ENCODE data around the gene RTL1. TPM values are rescaled to one million over a fixed set of nuclear protein-coding genes. Genes with fewer than 3 reads are reported as not detected.

Gene RTL1
- total RNA-seq, 1 donor from 2014 or later: 0.15 TPM

DNA sequence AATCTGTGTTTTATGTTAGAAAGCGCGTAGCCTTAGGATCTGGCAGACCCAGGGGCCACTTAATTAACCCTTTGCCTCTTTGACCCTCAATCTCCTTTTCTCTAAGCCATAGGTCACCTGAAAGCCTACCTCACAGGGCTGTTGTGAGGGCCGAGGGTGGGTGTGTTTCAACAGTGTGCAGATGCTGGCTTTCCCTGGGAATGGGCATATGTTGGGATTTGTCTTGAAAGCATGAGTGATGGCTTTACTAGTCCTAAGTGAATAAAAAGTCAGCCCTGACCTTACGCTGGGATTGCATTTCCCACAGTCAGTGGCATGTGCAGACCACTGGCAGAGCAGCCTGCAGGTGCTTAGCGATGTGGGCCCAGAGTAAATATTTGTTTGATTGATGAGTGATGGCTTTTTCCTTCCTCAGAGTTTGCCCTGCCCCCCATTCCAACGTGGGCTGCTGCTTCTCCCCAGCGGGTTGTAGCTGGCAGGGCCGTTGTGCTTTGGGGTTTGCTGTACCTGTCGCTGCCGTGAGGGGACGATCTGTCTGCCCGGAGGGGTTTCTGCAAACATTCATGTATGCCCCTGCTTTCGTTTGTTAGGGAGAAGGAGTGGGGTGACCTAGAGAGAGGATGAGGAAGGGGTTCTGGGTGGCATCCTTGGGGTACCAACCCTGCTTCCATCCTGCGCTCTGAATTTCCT, 46.1 kb downstream of the RTL1 start:
- no peak overlapping the region for H2AFZ ChIP-seq (replicated peaks)
- TF ChIP-seq EZH2 (IDR thresholded peaks at IDR 0.05) (no peak), EZH2phosphoT487 (IDR thresholded peaks at IDR 0.05) (no peak)
- TF ChIP-seq, protein P1, sequence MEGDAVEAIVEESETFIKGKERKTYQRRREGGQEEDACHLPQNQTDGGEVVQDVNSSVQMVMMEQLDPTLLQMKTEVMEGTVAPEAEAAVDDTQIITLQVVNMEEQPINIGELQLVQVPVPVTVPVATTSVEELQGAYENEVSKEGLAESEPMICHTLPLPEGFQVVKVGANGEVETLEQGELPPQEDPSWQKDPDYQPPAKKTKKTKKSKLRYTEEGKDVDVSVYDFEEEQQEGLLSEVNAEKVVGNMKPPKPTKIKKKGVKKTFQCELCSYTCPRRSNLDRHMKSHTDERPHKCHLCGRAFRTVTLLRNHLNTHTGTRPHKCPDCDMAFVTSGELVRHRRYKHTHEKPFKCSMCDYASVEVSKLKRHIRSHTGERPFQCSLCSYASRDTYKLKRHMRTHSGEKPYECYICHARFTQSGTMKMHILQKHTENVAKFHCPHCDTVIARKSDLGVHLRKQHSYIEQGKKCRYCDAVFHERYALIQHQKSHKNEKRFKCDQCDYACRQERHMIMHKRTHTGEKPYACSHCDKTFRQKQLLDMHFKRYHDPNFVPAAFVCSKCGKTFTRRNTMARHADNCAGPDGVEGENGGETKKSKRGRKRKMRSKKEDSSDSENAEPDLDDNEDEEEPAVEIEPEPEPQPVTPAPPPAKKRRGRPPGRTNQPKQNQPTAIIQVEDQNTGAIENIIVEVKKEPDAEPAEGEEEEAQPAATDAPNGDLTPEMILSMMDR (IDR thresholded peaks at IDR 0.05): no peak
- no peak overlapping the region for H3K27ac ChIP-seq
- H3K79me2 ChIP-seq (ENCODE audit: low read depth): no peaks in the 10 kb centered on the region
- H3K4me1 ChIP-seq: peaks cover 4% of the 10 kb centered on the region
- peaks cover 14% of the 10 kb centered on the region for H3K27me3 Mint-ChIP-seq (ENCODE audit: insufficient read depth, low read depth)
- H3F3A ChIP-seq (ENCODE audit: low read depth): no peaks in the 10 kb centered on the region
- H3K4me1 Mint-ChIP-seq: peaks cover 23% of the 10 kb centered on the region
- peak overlapping the region; percentile 66 for H3K27ac Mint-ChIP-seq
- no peak for DNase-seq (ENCODE audit: low spot score)
- H3K27me3 ChIP-seq: no peaks in the 10 kb centered on the region
- peaks cover 2% of the 10 kb centered on the region for H3K9me3 Mint-ChIP-seq
- no peaks in the 10 kb centered on the region for H3K9me3 ChIP-seq (ENCODE audit: low read depth)
- no peak overlapping the region for H3K4me2 ChIP-seq
- H4K20me1 ChIP-seq (ENCODE audit: low read depth): no peaks in the 10 kb centered on the region
- no peaks in the 10 kb centered on the region for H3K36me3 Mint-ChIP-seq
- no peak overlapping the region for H3K4me3 ChIP-seq
- H3K4me3 Mint-ChIP-seq: no peak overlapping the region
- no peaks in the 10 kb centered on the region for H3K36me3 ChIP-seq
- H3K9ac ChIP-seq: no peak overlapping the region

DNA sequence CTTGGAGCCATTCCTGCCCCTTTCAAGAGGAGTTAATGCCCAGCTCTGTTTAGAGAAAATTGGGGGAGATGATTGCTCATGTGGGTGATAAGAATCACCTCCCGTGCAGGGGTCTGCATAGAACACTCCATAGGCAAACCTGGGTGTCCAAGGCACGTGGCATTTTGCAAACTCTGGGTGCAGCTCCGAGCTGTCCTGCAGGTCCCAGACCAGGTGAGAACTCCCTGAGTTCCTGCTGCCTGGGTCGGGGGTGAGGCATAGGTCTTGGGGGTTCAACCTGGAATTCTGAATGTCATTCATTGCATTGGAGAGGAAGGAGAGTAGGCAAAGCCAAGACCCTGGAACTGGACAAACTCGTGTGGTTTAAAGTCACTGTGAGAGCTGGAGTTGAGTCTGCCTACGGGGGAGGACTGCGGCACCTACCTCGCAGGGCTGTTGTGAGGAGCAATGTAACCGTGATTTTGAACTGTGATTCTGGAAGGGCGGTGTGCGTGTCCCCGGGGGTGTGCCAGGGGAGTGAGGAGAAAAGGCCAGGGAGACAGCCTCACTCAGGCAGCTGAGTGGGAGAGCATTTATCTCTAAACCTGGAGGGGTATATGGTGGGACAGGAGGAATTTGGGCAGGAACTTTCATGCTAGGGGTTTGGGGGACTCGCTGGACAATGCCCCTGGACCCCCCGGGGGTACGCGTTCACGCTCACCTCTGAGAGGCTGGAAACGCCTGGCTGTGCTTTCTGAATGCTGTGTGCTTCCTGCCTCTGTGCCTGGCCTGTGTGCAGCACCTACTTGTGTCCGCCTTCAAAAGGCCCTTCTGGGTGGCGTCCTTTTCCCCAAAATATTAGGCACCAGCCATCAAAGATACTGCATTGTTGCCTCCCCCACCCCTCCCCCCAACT, 47.2 kb downstream of the RTL1 start:
- H3K4me3 Mint-ChIP-seq: no peak overlapping the region

DNA sequence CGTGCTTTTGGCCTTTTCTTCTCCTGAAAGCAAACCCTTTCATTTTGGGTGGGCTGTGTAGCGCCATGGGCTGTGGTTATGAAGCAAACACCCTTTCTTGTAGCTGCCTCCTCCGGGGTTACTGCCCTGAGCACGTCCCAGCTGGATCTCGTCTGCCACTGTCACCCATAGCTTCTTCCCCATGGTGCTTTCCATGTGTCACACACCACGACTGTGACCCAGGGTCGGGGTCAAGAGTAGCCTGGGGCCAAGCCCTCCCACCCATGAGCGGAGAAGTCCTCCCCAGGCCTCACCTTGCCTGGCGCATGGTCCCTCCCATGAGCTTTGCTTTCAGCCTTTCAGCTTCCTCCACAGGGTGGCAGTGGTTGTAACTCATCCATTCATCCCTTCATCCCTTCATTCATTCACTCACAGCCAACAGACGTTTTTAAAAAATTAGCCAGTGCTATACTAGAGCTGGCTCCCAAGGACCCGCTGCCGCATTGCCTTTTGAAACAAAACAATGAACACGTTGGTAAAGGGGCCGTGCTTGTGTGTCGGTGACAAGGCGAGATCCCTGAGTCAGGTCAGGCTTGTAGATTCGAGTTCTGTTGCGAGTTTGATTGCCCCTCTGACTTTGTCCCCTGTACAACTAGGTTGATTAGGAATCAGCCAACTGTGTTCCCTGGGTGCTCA, 48.1 kb downstream of the RTL1 start:
- H3K4me3 Mint-ChIP-seq: no peak overlapping the region
- no peaks in the 10 kb centered on the region for H3K36me3 Mint-ChIP-seq
- H3K27me3 Mint-ChIP-seq (ENCODE audit: insufficient read depth, low read depth): peaks cover 23% of the 10 kb centered on the region
- no peak for DNase-seq (ENCODE audit: low spot score)
- Histone ChIP-seq H3K27ac (no peak overlapping the region), H4K20me1 (ENCODE audit: low read depth) (no peaks in the 10 kb centered on the region), H3F3A (ENCODE audit: low read depth) (no peaks in the 10 kb centered on the region), H2AFZ (replicated peaks) (no peak overlapping the region), H3K4me2 (no peak overlapping the region), H3K9ac (no peak overlapping the region), H3K79me2 (ENCODE audit: low read depth) (no peaks in the 10 kb centered on the region), H3K4me3 (no peak overlapping the region), H3K36me3 (no peaks in the 10 kb centered on the region), H3K27me3 (no peaks in the 10 kb centered on the region), H3K4me1 (peaks cover 4% of the 10 kb centered on the region), H3K9me3 (ENCODE audit: low read depth) (no peaks in the 10 kb centered on the region)
- H3K9me3 Mint-ChIP-seq: peaks cover 5% of the 10 kb centered on the region
- TF ChIP-seq, protein P1 (IDR thresholded peaks at IDR 0.05): no peak
- TF ChIP-seq EZH2phosphoT487 (IDR thresholded peaks at IDR 0.05) (no peak), EZH2 (IDR thresholded peaks at IDR 0.05) (no peak)
- H3K27ac Mint-ChIP-seq: peak overlapping the region; percentile 37
- peaks cover 26% of the 10 kb centered on the region for H3K4me1 Mint-ChIP-seq

More for the DNA sequence above, 47.2 kb downstream of the RTL1 start:
- no peaks in the 10 kb centered on the region for H3F3A ChIP-seq (ENCODE audit: low read depth)
- no peaks in the 10 kb centered on the region for H3K27me3 ChIP-seq
- no peak overlapping the region for H3K27ac ChIP-seq
- no peaks in the 10 kb centered on the region for H4K20me1 ChIP-seq (ENCODE audit: low read depth)
- no peak for DNase-seq (ENCODE audit: low spot score)
- H3K9me3 Mint-ChIP-seq: peaks cover 3% of the 10 kb centered on the region
- no peak overlapping the region for H3K4me2 ChIP-seq
- peaks cover 18% of the 10 kb centered on the region for H3K27me3 Mint-ChIP-seq (ENCODE audit: insufficient read depth, low read depth)
- H3K4me1 Mint-ChIP-seq: peaks cover 26% of the 10 kb centered on the region
- H3K36me3 ChIP-seq: no peaks in the 10 kb centered on the region
- peaks cover 4% of the 10 kb centered on the region for H3K4me1 ChIP-seq
- no peaks in the 10 kb centered on the region for H3K79me2 ChIP-seq (ENCODE audit: low read depth)
- no peaks in the 10 kb centered on the region for H3K9me3 ChIP-seq (ENCODE audit: low read depth)
- H3K27ac Mint-ChIP-seq: peak overlapping the region; percentile 86
- TF ChIP-seq, protein P1 (IDR thresholded peaks at IDR 0.05): no peak
- no peak for TF ChIP-seq EZH2 (IDR thresholded peaks at IDR 0.05)
- TF ChIP-seq EZH2phosphoT487 (IDR thresholded peaks at IDR 0.05): no peak
- no peaks in the 10 kb centered on the region for H3K36me3 Mint-ChIP-seq
- H2AFZ ChIP-seq (replicated peaks): no peak overlapping the region
- H3K4me3 ChIP-seq: no peak overlapping the region
- H3K9ac ChIP-seq: no peak overlapping the region
